ENCODE data around the gene AIDA.
"Not testable (repeated sequence)": the region's sequence is repeated elsewhere in the genome, so short reads cannot be mapped to it uniquely, and the experiment has no call there.

Gene AIDA

GRCh38 chr1:222711319-222712252, 705 bp downstream of the AIDA start:
- peak; percentile 17 for DNase-seq

- DNase-seq: no peak
These were observed 2.6 kb downstream of the AIDA start for GRCh38 chr1:222709700-222710153.

GRCh38 chr1:222706815-222707214, 5.5 kb downstream of the AIDA start:
- DNase-seq: no peak

GRCh38 chr1:222704260-222704659, 8.0 kb downstream of the AIDA start:
- DNase-seq: no peak

- no peak for DNase-seq
These were observed 10.1 kb downstream of the AIDA start for GRCh38 chr1:222702210-222702609.

- no peak for DNase-seq
These were observed 14.5 kb downstream of the AIDA start for GRCh38 chr1:222697826-222698225.

DNA sequence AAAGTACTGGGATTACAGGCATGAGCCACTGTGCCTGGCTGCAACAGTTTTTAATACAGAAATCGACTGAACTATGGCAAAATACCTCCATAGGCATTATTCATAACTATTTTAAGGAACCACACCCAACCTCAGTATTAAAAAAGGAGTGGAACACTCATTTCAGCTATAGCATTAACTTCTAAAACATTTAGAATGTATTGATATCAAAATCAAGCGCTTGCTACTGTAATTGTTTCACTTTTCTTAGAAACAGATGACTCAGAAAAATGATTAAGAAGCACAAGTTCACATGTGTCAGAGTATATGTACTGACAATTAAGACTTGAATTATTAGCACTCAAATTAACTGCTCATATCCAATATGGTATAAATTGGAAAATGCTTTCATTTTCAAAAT, 15.1 kb downstream of the AIDA start:
- no peak for DNase-seq

DNA sequence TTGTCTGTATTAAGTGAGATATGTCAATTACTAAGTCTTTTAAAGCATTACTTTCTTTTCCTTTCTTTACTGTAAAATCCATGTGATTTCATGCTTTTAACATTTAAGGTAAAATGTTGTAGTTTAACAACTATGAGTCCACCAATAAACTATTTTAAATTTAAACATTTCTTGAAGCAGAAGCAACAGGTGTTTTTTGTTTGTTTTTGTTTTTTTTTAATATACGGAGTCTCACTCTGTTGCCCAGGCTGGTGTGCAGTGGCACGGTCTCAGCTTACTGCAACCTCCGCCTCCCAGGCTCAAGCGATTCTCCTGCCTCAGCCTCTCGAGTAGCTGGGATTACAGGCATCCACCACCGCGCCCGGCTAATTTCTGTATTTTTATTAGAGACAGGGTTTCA, 15.6 kb downstream of the AIDA start:
- no peak for DNase-seq

GRCh38 chr1:222694927-222695326, 17.4 kb downstream of the AIDA start:
- DNase-seq: no peak

GRCh38 chr1:222691016-222691415, 21.3 kb downstream of the AIDA start:
- no peak for DNase-seq

- DNase-seq: no peak
These were observed 32.2 kb downstream of the AIDA start for GRCh38 chr1:222680080-222680479.

DNA sequence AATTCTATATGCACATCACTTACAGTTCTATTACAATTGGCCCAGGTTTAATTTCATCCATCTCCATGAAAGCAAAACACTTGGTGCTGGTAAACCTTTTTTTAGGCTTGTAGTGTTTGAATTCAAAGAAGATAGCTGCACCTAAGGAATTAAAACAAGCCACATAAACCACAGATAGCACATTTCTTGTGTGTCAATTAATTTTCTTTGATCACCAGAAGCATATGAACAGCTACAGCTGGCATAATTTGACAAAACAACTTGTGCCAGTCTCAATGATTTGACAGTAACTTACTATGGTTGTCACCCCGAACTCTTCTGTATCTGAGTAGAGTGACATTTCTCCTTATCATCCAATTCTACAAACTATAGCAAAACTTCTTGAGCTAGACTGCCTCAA, 42.2 kb downstream of the AIDA start:
- no peak for DNase-seq

GRCh38 chr1:222669107-222669506, 43.2 kb downstream of the AIDA start:
- DNase-seq: not testable (repeated sequence)

- DNase-seq: not testable (repeated sequence)
These were observed 44.1 kb downstream of the AIDA start for GRCh38 chr1:222668184-222668583.

GRCh38 chr1:222665964-222666363, 46.3 kb downstream of the AIDA start:
- DNase-seq: no peak

GRCh38 chr1:222663431-222663934, 48.8 kb downstream of the AIDA start:
- no peak for DNase-seq

DNA sequence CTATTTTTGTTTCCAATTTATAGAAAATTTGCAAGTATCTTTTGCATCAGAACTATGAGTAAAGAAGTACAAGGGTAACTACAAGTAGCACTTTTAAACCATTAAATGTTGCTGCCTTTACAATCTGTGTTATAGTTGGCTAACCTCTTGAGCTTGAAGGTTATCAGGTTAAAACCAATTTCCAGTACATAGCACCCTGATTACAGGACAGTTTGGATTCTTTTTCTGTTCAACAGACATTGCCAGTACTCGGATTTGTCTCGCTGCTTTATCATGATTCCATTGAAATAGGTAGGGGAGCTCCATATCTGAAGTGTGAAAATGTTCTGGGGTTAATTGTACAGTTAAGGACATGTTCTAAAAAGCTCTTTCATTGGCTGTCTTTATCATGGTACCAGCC, 54.4 kb downstream of the AIDA start:
- no peak for DNase-seq

DNA sequence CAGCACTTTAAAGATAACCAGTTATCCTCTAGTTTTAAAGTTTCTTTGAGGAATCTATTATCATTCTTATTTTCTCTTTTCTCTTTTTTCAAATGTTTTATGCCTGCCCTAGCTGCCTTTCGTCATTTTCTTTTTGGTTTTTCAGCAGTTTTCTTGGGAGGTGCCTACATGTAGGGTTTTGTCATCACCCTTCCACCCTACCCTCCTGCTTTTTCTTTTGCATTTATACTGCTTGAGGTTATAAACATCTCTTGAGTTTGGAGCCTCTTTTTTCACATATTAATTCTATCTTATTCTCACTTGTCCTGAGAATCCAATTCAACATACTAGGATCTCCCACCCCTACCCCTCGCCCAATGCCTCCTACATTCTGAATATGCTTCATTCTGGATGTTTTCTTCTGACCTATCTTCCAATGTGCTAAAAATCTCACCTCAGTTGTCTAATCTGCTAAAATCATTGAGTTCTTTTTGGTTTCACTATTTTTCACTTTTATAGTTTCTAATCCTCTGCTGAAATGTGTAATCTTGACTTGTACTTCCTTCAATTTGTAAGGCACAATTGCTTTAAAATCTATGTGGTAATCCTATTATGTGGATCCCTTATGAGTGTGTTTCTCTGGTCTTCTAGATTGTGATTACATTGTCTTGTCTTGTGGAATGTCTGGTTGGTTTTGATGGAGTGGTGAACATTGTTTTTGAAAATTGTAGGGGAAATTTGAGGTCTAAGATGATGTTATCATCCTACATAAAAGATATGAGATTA, 55.7 kb downstream of the AIDA start:
- DNase-seq: no peak

DNA sequence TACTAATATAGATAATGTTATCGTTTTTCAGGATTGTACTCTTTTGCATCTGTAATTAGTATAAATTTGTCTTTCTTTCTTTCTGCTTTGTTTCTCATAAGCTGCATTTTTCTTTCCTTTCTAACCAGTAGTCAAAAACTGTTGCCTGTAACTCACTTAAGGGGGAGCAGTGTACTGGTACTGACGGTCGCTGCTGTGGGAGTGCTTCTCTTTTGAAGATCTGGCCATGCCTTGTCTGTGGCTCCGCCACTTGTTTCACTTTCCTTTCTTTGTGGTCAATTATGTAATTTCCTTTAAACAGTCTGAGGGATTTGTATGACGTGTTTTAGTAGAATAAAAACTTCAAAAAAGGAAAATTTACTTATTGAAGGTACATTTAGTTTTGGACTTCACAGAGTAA, 57.4 kb downstream of the AIDA start:
- no peak for DNase-seq

- DNase-seq: no peak
These were observed 59.0 kb downstream of the AIDA start for GRCh38 chr1:222653178-222653827.

DNA sequence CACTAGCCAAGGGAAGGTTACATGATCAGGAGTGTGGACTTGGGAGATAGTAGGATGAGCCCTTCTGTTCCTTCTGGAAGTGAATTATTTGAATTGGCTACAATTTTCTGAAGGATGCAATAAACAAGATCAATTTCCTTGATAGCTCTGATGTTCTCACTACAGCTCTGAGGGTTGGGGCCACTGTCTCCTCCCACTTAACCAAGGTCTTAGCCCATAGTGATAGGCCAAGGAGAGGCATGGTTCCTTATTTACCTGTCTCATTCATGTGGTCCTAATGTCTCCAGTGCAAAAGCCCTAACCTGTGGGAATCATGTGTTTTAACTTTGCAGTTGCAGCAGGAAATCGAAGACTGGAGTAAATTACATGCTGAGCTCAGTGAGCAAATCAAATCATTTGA, 59.6 kb downstream of the AIDA start:
- no peak for DNase-seq

DNA sequence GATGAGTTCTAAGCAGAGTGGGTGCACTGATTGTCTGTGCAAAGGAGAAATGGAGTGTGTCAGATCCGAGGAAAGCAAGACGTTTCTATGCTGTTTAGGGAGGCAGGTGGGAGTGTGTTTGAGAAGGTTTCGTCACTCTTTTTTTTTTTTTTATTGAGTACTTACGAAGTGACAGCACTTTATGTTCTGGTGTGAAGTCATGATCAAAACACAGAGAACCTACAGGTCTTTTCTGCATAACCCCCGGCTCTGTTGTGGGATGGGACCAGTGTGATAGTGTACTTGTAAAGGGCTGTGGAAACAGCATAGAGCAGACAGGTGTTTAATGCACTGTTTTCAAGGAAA, 67.7 kb downstream of the AIDA start:
- DNase-seq: no peak

DNA sequence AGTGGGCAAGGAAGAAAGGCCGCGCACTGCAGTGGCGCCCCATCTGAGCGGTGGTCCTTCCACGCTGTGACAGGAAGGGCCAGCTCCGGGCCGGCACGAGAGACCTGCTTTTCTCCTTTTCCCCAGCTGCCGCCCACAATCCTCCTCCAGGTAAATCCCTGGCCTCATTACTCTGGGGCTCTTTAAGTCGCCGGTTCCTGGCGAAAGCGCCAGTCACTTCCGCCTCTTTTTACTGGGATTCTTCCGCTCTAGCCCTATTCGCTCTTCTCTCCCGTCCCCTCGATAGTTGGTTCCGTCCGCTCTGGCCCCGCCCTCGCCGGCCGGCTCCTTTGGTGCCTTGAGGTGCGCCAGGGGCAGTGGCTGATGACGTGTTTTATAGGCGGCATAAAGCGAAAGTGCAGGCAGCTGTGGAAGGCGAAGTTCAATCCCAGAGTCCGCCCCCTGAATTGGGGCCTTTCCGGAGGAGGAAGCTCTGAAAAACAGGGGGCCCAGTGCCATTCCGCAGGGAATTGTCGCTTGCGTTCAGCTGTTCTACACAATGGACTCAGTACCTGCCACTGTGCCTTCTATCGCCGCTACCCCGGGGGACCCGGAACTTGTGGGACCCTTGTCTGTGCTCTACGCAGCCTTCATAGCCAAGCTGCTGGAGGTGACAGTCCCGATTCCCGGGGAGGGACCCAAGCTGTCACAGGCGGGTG, 68.2 kb downstream of the AIDA start:
- DNase-seq: peak; percentile 99
